Heart left ventricle (tissue), 16 donors: ENCODE data around the gene MRPS34. TPM values are rescaled to one million over a fixed set of nuclear protein-coding genes. Genes with fewer than 3 reads are reported as not detected.
A peak's percentile ranks its signal among the peaks of the same experiment; 100 is the strongest.

ENCODE experiments used
- ATAC-seq, 4 donors: fragments of 200-7000 bp; cut with Tn5 transposase; one replicate each; pipeline ENCODE4 v1.9.1; 2020 to 2022; ENCODE audit warnings: moderate library complexity in 4 of 4, mild to moderate bottlenecking in 3 of 4, moderate number of reproducible peaks in 1 of 4
- DNase-seq, 5 donors: peaks; one replicate each; pipeline ENCODE4 v3.0.0-alpha.2; 2020
- H3K27ac ChIP-seq, 12 donors: fragments of 200-600 bp; sonication (generic) in 4 of 12; one replicate each; pipeline versions ENCODE4 v1.5.0 to v1.8.0; 2016 to 2022; ENCODE audit warnings: mild to moderate bottlenecking in 2 of 12
- H3K27me3 ChIP-seq, 9 donors: fragments of 200-600 bp; sonication (generic) in 2 of 9; one replicate each; pipeline versions ENCODE4 v1.5.1 to v1.8.0; 2016 to 2022; ENCODE audit warnings: mild to moderate bottlenecking in 3 of 9
- H3K36me3 ChIP-seq, 9 donors: fragments of 200-600 bp; sonication (generic) in 2 of 9; one replicate each; pipeline versions ENCODE4 v1.5.0 to v1.8.0; 2018 to 2022; ENCODE audit warnings: mild to moderate bottlenecking in 2 of 9
- H3K4me1 ChIP-seq, 12 donors: fragments of 200-600 bp; sonication (generic) in 4 of 12; one replicate each; pipeline versions ENCODE4 v1.5.0 to v1.8.0; 2016 to 2022; ENCODE audit warnings: mild to moderate bottlenecking in 3 of 12
- H3K4me3 ChIP-seq, 12 donors: fragments of 200-600 bp; sonication (generic) in 4 of 12; one replicate each; pipeline versions ENCODE4 v1.5.0 to v1.8.0; 2017 to 2022; ENCODE audit warnings: mild to moderate bottlenecking in 9 of 12, moderate library complexity in 4 of 12
- H3K9me3 ChIP-seq, 12 donors: fragments of 200-600 bp; sonication (generic) in 4 of 12; one replicate each; pipeline versions ENCODE4 v1.5.0 to v1.8.0; 2016 to 2022; ENCODE audit warnings: mild to moderate bottlenecking in 1 of 12
- CTCF ChIP-seq, 12 donors: fragments of 200-600 bp; sonication (generic) in 4 of 12; IDR thresholded peaks; one replicate each; pipeline versions ENCODE4 v1.5.0 to v1.8.0; 2018 to 2022; ENCODE audit warnings: antibody characterized with exemption in 12 of 12, mild to moderate bottlenecking in 5 of 12
- POLR2A ChIP-seq, 2 donors: fragments of 450-650 bp; IDR thresholded peaks; one replicate each; pipeline ENCODE4 v1.6.1; 2017; ENCODE audit warnings: antibody characterized with exemption in 2 of 2, mild to moderate bottlenecking in 2 of 2, moderate library complexity in 2 of 2
- WGBS, 4 donors: extraction: QIAGEN DNeasy Blood & Tissue Kit in 2 of 4; methylation state at CpG; one replicate each; pipeline versions ENCODE4 v1.1.5 to v1.1.7; 2013 to 2018; 5-methylcytosine and 5-hydroxymethylcytosine counted together
- intact Hi-C, 10 donors: fragments of 100-400 bp; cut with DNase I; formaldehyde crosslinking; loops; one replicate each; pipeline versions ENCODE4 v1.11.1 to v1.14.2; 2022
- polyA plus RNA-seq, 2 donors: library from polyadenylated mRNA; stranded (reverse); fragments of 200-250 nt; gene quantifications; one replicate each; pipeline ENCODE4 v1.2.3, GENCODE V29; 2013
- total RNA-seq, 9 donors: library from RNA; depleted of rRNA in 2 of 9; stranded (reverse); fragments of >200 nt in 2 of 9; fragmentation: NEBNext Ultra II Directional in 3 of 9; extraction: Animal tissue kit (Norgen Biotek cat#: 25700) in 3 of 9; gene quantifications; one replicate each; pipeline versions ENCODE4 v1.1.0 to v1.2.4, GENCODE V29; 2016 to 2023
- donor health status: ischemic (EF 13 %, LVEDD 7.1; RV severe dilation, severe dysfunction).
- donor health status: healthy with polysubstance abuse.
- donor health status: DM: no; HTN: yes; CAD: no.
- donor health status: DM: no; HTN: no; CAD: no.
- donor health status: ischemic (EF 25% LVEDD 6.9; RV normal size, moderate dysfunction).
- donor health status: ischemic (EF 25% LVEDD 5.7; RV mildly dilated, moderate dysfunction).
- donor health status: healthy.
- donor health status: DM: yes; HTN: yes; CAD: no.
- donor health status: ischemic (EF 35%, LVEDD 5.7; RV mildly dilated, moderate dysfunction).
- donor health status: nonischemic (EF 11% LVEDD 7.7; RV severe dilation, severe dysfunction).
- donor health status: DM: yes; HTN: yes; CAD: no.
- donor health status: PGD.
- donor health status: ischemic (EF 29% LVEDD 5.4; RV normal size, mild dysfunction).
- donor health status: nonischemic (EF 23%, LVEDD 6.1; RV moderate dilation, normal function).

MRPS34 gene
- total and polyA plus RNA-seq, 11 donors = 58.0 to 123 (median 81.8) TPM

DNA sequence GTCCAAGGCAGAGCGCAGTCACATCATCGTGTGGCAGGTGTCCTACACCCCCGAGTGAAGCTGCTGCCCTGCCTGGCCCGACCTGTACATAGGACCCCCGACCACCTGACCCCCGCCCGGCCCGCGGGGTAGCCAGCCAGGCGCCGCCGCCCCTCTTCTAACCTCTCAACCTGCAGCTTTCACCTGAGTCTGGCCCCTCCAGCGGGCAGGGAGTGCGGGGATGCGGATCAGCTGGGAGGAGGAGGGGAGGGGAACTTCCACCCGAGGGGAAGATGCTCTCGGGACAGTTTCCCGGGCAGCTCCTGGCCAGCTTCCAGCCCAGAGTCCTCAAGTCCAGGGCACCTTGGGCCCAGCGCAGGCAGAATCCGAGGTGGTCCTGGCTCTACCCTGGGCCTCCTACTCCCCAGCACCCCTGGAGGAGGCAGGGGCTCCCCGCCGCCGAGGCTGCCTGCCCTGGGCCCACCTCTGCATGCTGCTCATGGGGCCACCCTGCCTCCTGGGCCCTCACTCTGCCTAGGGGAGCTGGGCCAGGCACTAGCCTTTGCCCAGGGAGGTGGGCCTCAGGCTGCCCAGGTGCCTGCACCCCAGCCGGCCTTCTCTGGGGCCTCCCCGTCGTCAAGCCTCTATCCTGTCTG, 4.0 kb downstream of the MRPS34 start:
- 79 to 91% (median 81%) methylated on average over 6 to 26 of the region's 26 CpGs for WGBS, 4 donors

GRCh38 chr16:1768061-1768766, 4.7 kb downstream of the MRPS34 start:
- intact Hi-C loops = no loop called here
- no peak for TF ChIP-seq POLR2A (IDR thresholded peaks at IDR 0.05)
- no peak for TF ChIP-seq CTCF (IDR thresholded peaks at IDR 0.05)
- H3K36me3 ChIP-seq = peaks cover 0 to 63% (median 54%) of the 10 kb centered on the region in 9 donors
- no peaks in the 10 kb centered on the region for H3K27me3 ChIP-seq
- ATAC-seq (no peak), DNase-seq (no peak)
- no peak overlapping the region for H3K4me3 ChIP-seq
- H3K27ac ChIP-seq = peak overlapping the region in 1 of 12 donors; percentile 98
- WGBS, 4 donors = 84 to 89% (median 86%) methylated on average over 32 to 41 of the region's 41 CpGs
- H3K4me1 ChIP-seq = peaks cover 8 to 27% (median 19%) of the 10 kb centered on the region in 12 donors
- no peaks in the 10 kb centered on the region for H3K9me3 ChIP-seq

More for the DNA sequence above, 4.0 kb downstream of the MRPS34 start:
- Histone ChIP-seq H3K27me3 (no peaks in the 10 kb centered on the region), H3K36me3 (peaks cover 0 to 58% (median 50%) of the 10 kb centered on the region in 9 donors), H3K9me3 (no peaks in the 10 kb centered on the region), H3K4me3 (no peak overlapping the region), H3K27ac (peak overlapping the region in 1 of 12 donors; percentile 98), H3K4me1 (peaks cover 10 to 31% (median 22%) of the 10 kb centered on the region in 12 donors)
- intact Hi-C loops = no loop called here
- ATAC-seq (no peak), DNase-seq (no peak)
- TF ChIP-seq POLR2A (IDR thresholded peaks at IDR 0.05) (no peak), CTCF (IDR thresholded peaks at IDR 0.05) (no peak)

DNA sequence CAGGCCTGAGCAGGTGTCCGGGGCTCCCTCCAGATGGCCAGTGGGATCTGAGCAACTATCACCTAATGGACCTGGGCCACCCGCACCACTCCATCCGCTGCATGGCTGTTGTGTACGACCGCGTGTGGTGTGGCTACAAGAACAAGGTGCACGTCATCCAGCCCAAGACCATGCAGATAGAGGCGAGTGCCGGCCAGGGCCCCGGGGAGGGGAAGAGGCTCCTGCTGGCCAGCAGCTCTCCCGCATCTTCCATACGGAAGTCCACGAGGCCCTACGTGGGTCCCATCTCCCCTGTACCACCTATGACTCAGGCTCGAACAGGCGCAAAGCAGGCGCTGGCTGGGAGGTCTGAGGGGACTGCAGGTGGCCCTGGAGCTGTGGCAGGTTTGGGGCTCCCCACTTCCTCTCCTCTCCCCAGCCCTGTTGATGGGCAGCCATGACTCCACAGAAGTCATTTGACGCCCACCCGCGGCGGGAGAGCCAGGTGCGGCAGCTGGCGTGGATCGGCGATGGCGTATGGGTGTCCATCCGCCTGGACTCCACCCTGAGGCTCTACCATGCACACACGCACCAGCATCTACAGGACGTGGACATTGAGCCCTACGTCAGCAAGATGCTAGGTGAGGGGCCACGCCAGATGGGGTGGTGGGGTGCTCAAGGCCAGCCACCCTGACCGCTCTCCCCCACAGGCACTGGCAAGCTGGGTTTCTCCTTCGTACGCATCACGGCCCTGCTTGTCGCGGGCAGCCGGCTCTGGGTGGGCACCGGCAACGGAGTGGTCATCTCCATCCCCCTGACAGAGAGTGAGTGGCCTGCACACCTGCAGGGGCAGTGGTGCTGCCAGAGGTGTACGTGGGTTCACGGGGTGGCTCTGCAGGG, 5.6 kb downstream of the MRPS34 start:
- 87 to 94% (median 93%) methylated on average over 18 to 42 of the region's 42 CpGs for WGBS, 4 donors
- no peak for ATAC-seq
- intact Hi-C loops = no loop called here

More for the DNA sequence above, 5.6 kb downstream of the MRPS34 start:
- TF ChIP-seq POLR2A (IDR thresholded peaks at IDR 0.05) = no peak
- no peak for TF ChIP-seq CTCF (IDR thresholded peaks at IDR 0.05)
- Histone ChIP-seq H3K27me3 (no peaks in the 10 kb centered on the region), H3K27ac (no peak overlapping the region), H3K4me3 (no peak overlapping the region), H3K9me3 (no peaks in the 10 kb centered on the region), H3K4me1 (peaks cover 7 to 24% (median 18%) of the 10 kb centered on the region in 12 donors), H3K36me3 (peaks cover 0 to 71% (median 62%) of the 10 kb centered on the region in 9 donors)
- DNase-seq = no peak
